Amniotic stem cell (primary cell): ENCODE measurements around the gene CYP11A1.

Source experiments
- DNase-seq: peaks from one replicate; lab custom pipeline; 2025; lab: John Stamatoyannopoulos, UW

Gene CYP11A1

GRCh38 chr15:74388363-74388951 lies 21.0 kb upstream of the CYP11A1 start:
- no peak for DNase-seq

GRCh38 chr15:74387621-74388362 lies 20.3 kb upstream of the CYP11A1 start:
- DNase-seq = no peak

GRCh38 chr15:74387141-74387541 lies 19.7 kb upstream of the CYP11A1 start:
- DNase-seq = no peak

- DNase-seq = no peak
Measured at GRCh38 chr15:74386496-74387140, 19.2 kb upstream of the CYP11A1 start.

- DNase-seq = no peak
Measured at GRCh38 chr15:74385733-74386132, 18.3 kb upstream of the CYP11A1 start.

GRCh38 chr15:74384881-74385643 lies 17.6 kb upstream of the CYP11A1 start:
- no peak for DNase-seq

- no peak for DNase-seq
Measured at GRCh38 chr15:74384566-74384880, 17.1 kb upstream of the CYP11A1 start.

GRCh38 chr15:74383695-74384565 lies 16.5 kb upstream of the CYP11A1 start:
- DNase-seq = no peak

GRCh38 chr15:74383286-74383685 lies 15.8 kb upstream of the CYP11A1 start:
- DNase-seq = no peak

GRCh38 chr15:74382004-74382816 lies 14.8 kb upstream of the CYP11A1 start:
- peak; percentile 66 for DNase-seq

GRCh38 chr15:74381481-74381880 lies 14.0 kb upstream of the CYP11A1 start:
- no peak for DNase-seq

- DNase-seq = no peak
Measured at GRCh38 chr15:74381190-74381453, 13.7 kb upstream of the CYP11A1 start.

- DNase-seq = no peak
Measured at GRCh38 chr15:74380361-74381189, 13.1 kb upstream of the CYP11A1 start.

- no peak for DNase-seq
Measured at GRCh38 chr15:74378848-74379247, 11.4 kb upstream of the CYP11A1 start.

GRCh38 chr15:74377831-74378766 lies 10.7 kb upstream of the CYP11A1 start:
- no peak for DNase-seq

- DNase-seq = no peak
Measured at GRCh38 chr15:74376825-74377581, 9.6 kb upstream of the CYP11A1 start.

- DNase-seq = no peak
Measured at GRCh38 chr15:74376226-74376625, 8.8 kb upstream of the CYP11A1 start.

- no peak for DNase-seq
Measured at GRCh38 chr15:74375303-74375693, 7.9 kb upstream of the CYP11A1 start.
